H1 (cell line): ENCODE measurements around the gene ZNF506. TPM values are rescaled to one million over a fixed set of nuclear protein-coding genes. Genes with fewer than 3 reads are reported as not detected.
A peak's percentile ranks its signal among the peaks of the same experiment; 100 is the strongest.

Experiments
- BACH1 ChIP-seq: IDR thresholded peaks from 2 replicates; pipeline ENCODE4 v1.6.1; 2012; ENCODE audit warnings: low read length, improper control_type of control experiment
- BCL11A ChIP-seq, 2 experiments: IDR thresholded peaks; one replicate each; pipeline ENCODE4 v1.6.1; 2011; ENCODE audit warnings: low read depth in 2 of 2, low read length in 2 of 2, mild to moderate bottlenecking in 2 of 2
- CEBPB ChIP-seq: IDR thresholded peaks from 2 replicates; pipeline ENCODE4 v1.6.1; 2012; ENCODE audit warnings: low read depth, low read length
- CHD1 ChIP-seq: IDR thresholded peaks from 2 replicates; pipeline ENCODE4 v1.6.1; 2012; ENCODE audit warnings: low read depth, low read length, improper control_type of control experiment
- CHD2 ChIP-seq: IDR thresholded peaks from 2 replicates; pipeline ENCODE4 v1.6.1; 2012; ENCODE audit warnings: low read length, improper control_type of control experiment
- CREB1 ChIP-seq: IDR thresholded peaks from 2 replicates; pipeline ENCODE4 v1.6.1; 2012; ENCODE audit warnings: inconsistent platforms
- GTF2F1 ChIP-seq: IDR thresholded peaks from 2 replicates; pipeline ENCODE4 v1.6.1; 2012; ENCODE audit warnings: low read depth, low read length, improper control_type of control experiment, borderline replicate concordance
- HDAC2 ChIP-seq, 2 experiments: fragments of 300-600 bp in 1 of 2; sonication (generic) in 1 of 2; IDR thresholded peaks; 2 replicates each; pipeline ENCODE4 v1.6.1; 2011 to 2012; ENCODE audit warnings: low read depth in 2 of 2, low read length in 2 of 2, mild to moderate bottlenecking in 2 of 2, moderate library complexity in 2 of 2, borderline replicate concordance in 1 of 2, inconsistent platforms in 1 of 2
- HDAC6 ChIP-seq: IDR thresholded peaks from one replicate; pipeline ENCODE4 v1.7.1; 2012; ENCODE audit warnings: low read depth, mild to moderate bottlenecking, inconsistent platforms, low read length, moderate library complexity
- JUN ChIP-seq: IDR thresholded peaks from 2 replicates; pipeline ENCODE4 v1.6.1; 2011; ENCODE audit warnings: low read depth, mild to moderate bottlenecking, improper control_type of control experiment, low read length
- KDM5A ChIP-seq: fragments of 200-600 bp; IDR thresholded peaks from 2 replicates; pipeline ENCODE4 v1.7.1; 2012; ENCODE audit warnings: mild to moderate bottlenecking, low read length, inconsistent platforms, mixed read lengths
- NANOG ChIP-seq: IDR thresholded peaks from 2 replicates; pipeline ENCODE4 v1.6.1; 2011; ENCODE audit warnings: low read length, low read depth, mild to moderate bottlenecking, inconsistent platforms; ENCODE audit not compliant: insufficient read depth, poor library complexity, severe bottlenecking
- NRF1 ChIP-seq: IDR thresholded peaks from 2 replicates; pipeline ENCODE4 v1.6.1; 2011; ENCODE audit warnings: mild to moderate bottlenecking, low read depth, low read length, improper control_type of control experiment
- PHF8 ChIP-seq: fragments of 200-600 bp; sonication (generic); conservative IDR thresholded peaks from 2 replicates; pipeline ENCODE4 v1.7.1; 2012; ENCODE audit warnings: low read depth, mild to moderate bottlenecking, inconsistent platforms, low read length, moderate library complexity
- POLR2AphosphoS5 ChIP-seq: IDR thresholded peaks from 2 replicates; pipeline ENCODE4 v1.6.1; 2011; ENCODE audit warnings: low read depth, low read length
- RFX5 ChIP-seq: IDR thresholded peaks from 2 replicates; pipeline ENCODE4 v1.6.1; 2011; ENCODE audit warnings: low read depth, low read length, improper control_type of control experiment, borderline replicate concordance
- RXRA ChIP-seq: IDR thresholded peaks from 2 replicates; pipeline ENCODE4 v1.6.1; 2011; ENCODE audit warnings: low read depth, mild to moderate bottlenecking, low read length, moderate library complexity; ENCODE audit not compliant: insufficient read depth
- SIN3A ChIP-seq, 2 experiments: IDR thresholded peaks in 1 of 2; conservative IDR thresholded peaks in 1 of 2; 2 replicates each; pipeline ENCODE4 v1.6.1; 2011 to 2012; ENCODE audit warnings: low read length in 2 of 2, improper control_type of control experiment in 1 of 2, low read depth in 1 of 2, mild to moderate bottlenecking in 1 of 2
- SP1 ChIP-seq: IDR thresholded peaks from 2 replicates; pipeline ENCODE4 v1.6.1; 2011; ENCODE audit warnings: low read depth, low read length
- SUZ12 ChIP-seq: fragments of 200-600 bp; sonication (generic); IDR thresholded peaks from 2 replicates; pipeline ENCODE4 v1.6.1; 2012; ENCODE audit warnings: mild to moderate bottlenecking, inconsistent platforms, low read length, moderate library complexity, mixed read lengths
- TAF7 ChIP-seq: optimal IDR thresholded peaks from 2 replicates; pipeline ENCODE3; 2011; ENCODE audit warnings: low read depth, mild to moderate bottlenecking, inconsistent platforms, low read length, moderate library complexity, borderline replicate concordance
- TEAD4 ChIP-seq: IDR thresholded peaks from 2 replicates; pipeline ENCODE4 v1.6.1; 2012; ENCODE audit warnings: low read depth, low read length, inconsistent platforms, mixed read lengths
- polyA plus RNA-seq, 7 experiments: library from polyadenylated mRNA; depleted of rRNA in 3 of 7; stranded (reverse) in 5 of 7; unstranded in 2 of 7; fragments of >200 nt in 5 of 7; fragments of 200-250 nt in 2 of 7; gene quantifications; 1 replicate in 5 of 7; 2 replicates in 1 of 7; 4 replicates in 1 of 7; pipeline versions ENCODE4 v1.2.1 to v1.2.3, GENCODE V29; 2011 to 2013; ENCODE audit warnings: missing spikeins in 2 of 7, mixed read lengths in 2 of 7
- total RNA-seq: library from RNA; stranded (reverse); fragmentation: NEBNext Ultra II Directional; extraction: Animal tissue kit (Norgen Biotek cat#: 25700); gene quantifications from 2 replicates; pipeline ENCODE4 v1.2.1, GENCODE V29; 2021
- TF ChIP-seq, protein P1 (sequence below): IDR thresholded peaks from 2 replicates; pipeline ENCODE4 v1.6.1; 2012; ENCODE audit warnings: inconsistent platforms
- TF ChIP-seq, protein P2 (sequence below): IDR thresholded peaks from 2 replicates; pipeline ENCODE4 v1.6.1; 2011; ENCODE audit warnings: low read length, improper control_type of control experiment

The ZNF506 gene
- total and polyA plus RNA-seq, 2 of the 8 experiments (the other 6 are each of a cell fraction or from before 2014, with no cell fraction given) = 4.5 to 8.3 TPM

- no peak for TF ChIP-seq CHD1
- TF ChIP-seq, protein P1, sequence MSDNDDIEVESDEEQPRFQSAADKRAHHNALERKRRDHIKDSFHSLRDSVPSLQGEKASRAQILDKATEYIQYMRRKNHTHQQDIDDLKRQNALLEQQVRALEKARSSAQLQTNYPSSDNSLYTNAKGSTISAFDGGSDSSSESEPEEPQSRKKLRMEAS = 0 out of 2 replicates have a peak, but pooled peaks have one; percentile 35
- TF ChIP-seq KDM5A = no peak
- TF ChIP-seq, protein P2, sequence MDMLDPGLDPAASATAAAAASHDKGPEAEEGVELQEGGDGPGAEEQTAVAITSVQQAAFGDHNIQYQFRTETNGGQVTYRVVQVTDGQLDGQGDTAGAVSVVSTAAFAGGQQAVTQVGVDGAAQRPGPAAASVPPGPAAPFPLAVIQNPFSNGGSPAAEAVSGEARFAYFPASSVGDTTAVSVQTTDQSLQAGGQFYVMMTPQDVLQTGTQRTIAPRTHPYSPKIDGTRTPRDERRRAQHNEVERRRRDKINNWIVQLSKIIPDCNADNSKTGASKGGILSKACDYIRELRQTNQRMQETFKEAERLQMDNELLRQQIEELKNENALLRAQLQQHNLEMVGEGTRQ = no peak
- no peak for TF ChIP-seq NANOG
- no peak for TF ChIP-seq CEBPB
- peak; percentile 55 for TF ChIP-seq TAF7
- TF ChIP-seq HDAC6 = no peak
- TF ChIP-seq RFX5 = no peak
- TF ChIP-seq BCL11A (IDR thresholded peaks at IDR 0.05; ENCODE audit: low read depth in 2 of 2, low read length in 2 of 2) = no peak
- TF ChIP-seq JUN = no peak
- TF ChIP-seq BACH1 = no peak
- 0 out of 2 replicates have a peak, but pooled peaks have one; percentile 33 for TF ChIP-seq SP1
- TF ChIP-seq NRF1 = no peak
- no peak for TF ChIP-seq HDAC2 (IDR thresholded peaks at IDR 0.05; ENCODE audit: borderline replicate concordance in 1 of 2, low read depth in 2 of 2, low read length in 2 of 2)
- no peak for TF ChIP-seq TEAD4
- TF ChIP-seq RXRA = no peak
- 0 out of 2 replicates have a peak, but pooled peaks have one; percentile 24 for TF ChIP-seq CREB1
- peak; percentile 94 for TF ChIP-seq POLR2AphosphoS5
- TF ChIP-seq SUZ12 = no peak
- peak; percentile 21; the same call in 1 of the 2 replicates for TF ChIP-seq PHF8
- TF ChIP-seq CHD2 = no peak; the same call in 1 of the 2 replicates
- peak; percentile 82 for TF ChIP-seq GTF2F1
- no peak for TF ChIP-seq SIN3A (conservative IDR thresholded peaks at IDR 0.05 in 1 of 2, IDR thresholded peaks at IDR 0.05 in 1 of 2; ENCODE audit: low read depth in 1 of 2, low read length in 2 of 2)
Observed at GRCh38 chr19:19866611-19867248, 45.2 kb upstream of the ZNF506 start (continued).
